ENCODE results near the gene SMYD4. TPM values are rescaled to one million over a fixed set of nuclear protein-coding genes. Genes with fewer than 3 reads are reported as not detected.

The SMYD4 gene
- total and polyA plus RNA-seq, 2 experiments from 2014 or later, result 8.5 to 11.4 TPM

DNA sequence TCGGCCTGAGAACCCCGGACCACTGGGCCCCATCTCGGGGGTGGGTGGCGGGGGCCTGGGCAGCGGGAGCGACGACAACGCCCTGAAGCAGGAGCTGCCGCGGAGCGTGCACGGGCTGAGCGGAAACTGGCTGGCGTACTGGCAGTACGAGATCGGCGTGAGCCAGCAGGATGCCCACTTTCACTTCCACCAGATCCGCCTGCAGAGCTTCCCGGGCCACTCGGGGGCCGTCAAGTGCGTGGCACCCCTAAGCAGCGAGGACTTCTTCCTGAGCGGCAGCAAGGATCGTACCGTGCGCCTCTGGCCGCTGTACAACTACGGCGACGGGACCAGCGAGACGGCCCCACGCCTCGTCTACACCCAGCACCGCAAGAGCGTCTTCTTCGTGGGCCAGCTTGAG is 95.9 kb downstream of the SMYD4 start:
- H3K79me2 ChIP-seq, result no peaks in the 10 kb centered on the region
- no peak overlapping the region for H3K4me2 ChIP-seq
- TF ChIP-seq EZH2phosphoT487 (IDR thresholded peaks at IDR 0.05; ENCODE audit: low read depth, severe bottlenecking, unreplicated experiment), result no peak
- 95% methylated on average over 38 of the region's 38 CpGs for WGBS (ENCODE audit: low lambda C conversion rate, missing lambda C conversion rate)
- H3K9me3 ChIP-seq (ENCODE audit: low read depth), result no peaks in the 10 kb centered on the region
- no peak overlapping the region for H3K4me3 ChIP-seq
- no peak for DNase-seq (ENCODE audit: low spot score)
- no peak overlapping the region for H3K27ac ChIP-seq
- no peaks in the 10 kb centered on the region for H3K27me3 ChIP-seq
- no peak overlapping the region for H2AFZ ChIP-seq
- no peaks in the 10 kb centered on the region for H3K9me2 ChIP-seq (replicated peaks; ENCODE audit: insufficient read depth)
- no peaks in the 10 kb centered on the region for H4K20me1 ChIP-seq (ENCODE audit: insufficient read depth, poor library complexity, severe bottlenecking)
- peaks cover 28% of the 10 kb centered on the region for H3K4me1 ChIP-seq (ENCODE audit: insufficient read depth)
- H3K36me3 ChIP-seq (replicated peaks; ENCODE audit: insufficient read depth, low read depth), result no peaks in the 10 kb centered on the region

DNA sequence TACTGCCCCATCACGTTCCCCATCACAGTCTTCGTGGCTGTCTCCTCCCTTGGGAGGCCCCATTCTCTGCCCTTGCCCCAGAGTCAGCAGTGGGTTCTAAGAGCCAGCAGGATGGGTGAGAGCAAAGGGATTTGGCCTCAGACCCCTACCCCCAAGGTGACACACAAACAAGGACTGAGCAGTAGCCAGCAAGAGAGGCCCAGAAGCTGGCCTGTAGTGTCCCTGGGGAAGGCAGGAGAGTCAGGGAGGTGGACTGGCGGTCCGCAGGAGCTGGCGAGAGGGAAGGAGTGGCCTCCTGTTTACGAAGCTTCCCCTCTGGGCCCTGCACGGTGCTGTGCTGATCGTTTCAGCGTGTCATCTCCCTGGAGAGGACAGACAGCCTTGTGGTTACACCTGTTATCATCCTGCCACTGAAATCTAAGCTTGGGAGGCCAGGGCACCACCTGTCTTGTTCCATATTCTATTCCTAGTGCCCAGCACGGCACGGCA is 96.8 kb downstream of the SMYD4 start:
- WGBS (ENCODE audit: low lambda C conversion rate, missing lambda C conversion rate), result 92% methylated on average over 11 of the region's 11 CpGs
- H4K20me1 ChIP-seq (ENCODE audit: insufficient read depth, poor library complexity, severe bottlenecking), result no peaks in the 10 kb centered on the region
- no peaks in the 10 kb centered on the region for H3K36me3 ChIP-seq (replicated peaks; ENCODE audit: insufficient read depth, low read depth)
- H3K27ac ChIP-seq, result no peak overlapping the region
- TF ChIP-seq EZH2 (IDR thresholded peaks at IDR 0.05; ENCODE audit: borderline replicate concordance), result no peak
- TF ChIP-seq, protein P1, sequence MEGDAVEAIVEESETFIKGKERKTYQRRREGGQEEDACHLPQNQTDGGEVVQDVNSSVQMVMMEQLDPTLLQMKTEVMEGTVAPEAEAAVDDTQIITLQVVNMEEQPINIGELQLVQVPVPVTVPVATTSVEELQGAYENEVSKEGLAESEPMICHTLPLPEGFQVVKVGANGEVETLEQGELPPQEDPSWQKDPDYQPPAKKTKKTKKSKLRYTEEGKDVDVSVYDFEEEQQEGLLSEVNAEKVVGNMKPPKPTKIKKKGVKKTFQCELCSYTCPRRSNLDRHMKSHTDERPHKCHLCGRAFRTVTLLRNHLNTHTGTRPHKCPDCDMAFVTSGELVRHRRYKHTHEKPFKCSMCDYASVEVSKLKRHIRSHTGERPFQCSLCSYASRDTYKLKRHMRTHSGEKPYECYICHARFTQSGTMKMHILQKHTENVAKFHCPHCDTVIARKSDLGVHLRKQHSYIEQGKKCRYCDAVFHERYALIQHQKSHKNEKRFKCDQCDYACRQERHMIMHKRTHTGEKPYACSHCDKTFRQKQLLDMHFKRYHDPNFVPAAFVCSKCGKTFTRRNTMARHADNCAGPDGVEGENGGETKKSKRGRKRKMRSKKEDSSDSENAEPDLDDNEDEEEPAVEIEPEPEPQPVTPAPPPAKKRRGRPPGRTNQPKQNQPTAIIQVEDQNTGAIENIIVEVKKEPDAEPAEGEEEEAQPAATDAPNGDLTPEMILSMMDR (IDR thresholded peaks at IDR 0.05; ENCODE audit: poor library complexity), result no peak
- no peak for TF ChIP-seq EZH2phosphoT487 (IDR thresholded peaks at IDR 0.05; ENCODE audit: low read depth, severe bottlenecking, unreplicated experiment)
- H3K27me3 ChIP-seq, result no peaks in the 10 kb centered on the region
- H3K79me2 ChIP-seq, result peaks cover 3% of the 10 kb centered on the region
- H2AFZ ChIP-seq, result no peak overlapping the region
- no peaks in the 10 kb centered on the region for H3K9me2 ChIP-seq (replicated peaks; ENCODE audit: insufficient read depth)
- no peak for DNase-seq (ENCODE audit: low spot score)
- H3K4me1 ChIP-seq (ENCODE audit: insufficient read depth), result peaks cover 28% of the 10 kb centered on the region
- no peak overlapping the region for H3K4me2 ChIP-seq
- no peak overlapping the region for H3K4me3 ChIP-seq
- H3K9me3 ChIP-seq (ENCODE audit: low read depth), result no peaks in the 10 kb centered on the region

DNA sequence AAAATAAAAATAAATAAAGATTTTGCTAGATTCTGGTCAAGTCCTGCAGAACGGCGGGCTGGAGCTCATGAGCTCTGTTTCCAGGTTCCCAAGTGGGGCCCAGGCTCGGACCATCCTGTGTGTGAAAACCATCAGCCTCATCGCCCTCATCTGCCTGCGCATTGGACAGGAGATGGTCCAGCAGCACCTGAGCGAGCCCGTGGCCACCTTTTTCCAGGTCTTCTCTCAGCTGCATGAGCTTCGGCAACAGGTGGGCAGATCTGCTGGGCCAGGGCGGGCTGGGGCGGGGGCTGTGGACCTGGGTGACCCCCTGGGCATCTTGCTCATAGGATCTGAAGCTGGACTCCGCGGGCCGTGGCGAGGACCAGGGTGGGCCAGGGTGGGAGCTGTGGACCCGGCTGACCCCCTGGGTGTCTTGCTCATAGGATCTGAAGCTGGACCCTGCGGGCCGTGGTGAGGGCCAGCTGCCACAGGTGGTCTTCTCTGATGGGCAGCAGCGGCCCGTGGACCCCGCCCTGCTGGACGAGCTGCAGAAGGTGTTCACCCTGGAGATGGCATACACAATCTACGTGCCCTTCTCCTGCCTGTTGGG is 97.4 kb downstream of the SMYD4 start:
- peaks cover 23% of the 10 kb centered on the region for H3K4me1 ChIP-seq (ENCODE audit: insufficient read depth)
- H3K4me2 ChIP-seq, result no peak overlapping the region
- H3K36me3 ChIP-seq (replicated peaks; ENCODE audit: insufficient read depth, low read depth), result no peaks in the 10 kb centered on the region
- H4K20me1 ChIP-seq (ENCODE audit: insufficient read depth, poor library complexity, severe bottlenecking), result no peaks in the 10 kb centered on the region
- no peak overlapping the region for H2AFZ ChIP-seq
- no peak overlapping the region for H3K4me3 ChIP-seq
- H3K27me3 ChIP-seq, result no peaks in the 10 kb centered on the region
- no peaks in the 10 kb centered on the region for H3K9me3 ChIP-seq (ENCODE audit: low read depth)
- H3K9me2 ChIP-seq (replicated peaks; ENCODE audit: insufficient read depth), result no peaks in the 10 kb centered on the region
- TF ChIP-seq EZH2phosphoT487 (IDR thresholded peaks at IDR 0.05; ENCODE audit: low read depth, severe bottlenecking, unreplicated experiment), result no peak
- TF ChIP-seq, protein P1 (IDR thresholded peaks at IDR 0.05; ENCODE audit: poor library complexity), result no peak
- no peak overlapping the region for H3K27ac ChIP-seq
- H3K79me2 ChIP-seq, result peaks cover 3% of the 10 kb centered on the region
- 96% methylated on average over 18 of the region's 22 CpGs for WGBS (ENCODE audit: low lambda C conversion rate, missing lambda C conversion rate)
- no peak for DNase-seq (ENCODE audit: low spot score)

DNA sequence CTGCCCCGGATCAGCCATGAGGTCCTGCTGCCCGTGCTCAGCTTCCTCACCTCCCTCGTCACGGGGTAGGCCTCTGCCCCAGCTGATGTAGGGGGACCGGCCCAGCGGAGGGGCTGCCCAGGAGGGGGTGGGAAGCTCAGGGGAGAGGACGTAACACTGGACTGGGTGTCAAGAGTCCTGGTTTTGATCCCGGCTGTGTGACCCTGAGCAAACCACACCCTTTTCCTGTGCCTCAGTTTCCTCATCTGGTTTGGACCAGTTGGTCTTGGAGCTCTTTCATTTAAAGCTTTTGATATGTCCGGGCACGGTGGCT is 98.6 kb downstream of the SMYD4 start:
- H3K9me3 ChIP-seq (ENCODE audit: low read depth), result no peaks in the 10 kb centered on the region
- no peaks in the 10 kb centered on the region for H3K36me3 ChIP-seq (replicated peaks; ENCODE audit: insufficient read depth, low read depth)
- H3K79me2 ChIP-seq, result peaks cover 10% of the 10 kb centered on the region
- 89% methylated on average over 10 of the region's 10 CpGs for WGBS (ENCODE audit: low lambda C conversion rate, missing lambda C conversion rate)
- H3K9me2 ChIP-seq (replicated peaks; ENCODE audit: insufficient read depth), result no peaks in the 10 kb centered on the region
- no peak overlapping the region for H3K4me2 ChIP-seq
- TF ChIP-seq EZH2phosphoT487 (IDR thresholded peaks at IDR 0.05; ENCODE audit: low read depth, severe bottlenecking, unreplicated experiment) (no peak), EZH2 (IDR thresholded peaks at IDR 0.05; ENCODE audit: borderline replicate concordance) (no peak)
- TF ChIP-seq, protein P1 (IDR thresholded peaks at IDR 0.05; ENCODE audit: poor library complexity), result no peak
- H3K27ac ChIP-seq, result peak overlapping the region; percentile 83
- no peaks in the 10 kb centered on the region for H3K27me3 ChIP-seq
- peaks cover 12% of the 10 kb centered on the region for H3K4me1 ChIP-seq (ENCODE audit: insufficient read depth)
- no peak overlapping the region for H3K4me3 ChIP-seq
- H4K20me1 ChIP-seq (ENCODE audit: insufficient read depth, poor library complexity, severe bottlenecking), result no peaks in the 10 kb centered on the region
- no peak overlapping the region for H2AFZ ChIP-seq
- no peak for DNase-seq (ENCODE audit: low spot score)

Measured in hepatocyte (in vitro differentiated cells).